ENCODE results near the gene DDX28.
A peak's percentile ranks its signal among the peaks of the same experiment; 100 is the strongest.
"Not testable (repeated sequence)": the region's sequence is repeated elsewhere in the genome, so short reads cannot be mapped to it uniquely, and the experiment has no call there.

DDX28 gene

DNA sequence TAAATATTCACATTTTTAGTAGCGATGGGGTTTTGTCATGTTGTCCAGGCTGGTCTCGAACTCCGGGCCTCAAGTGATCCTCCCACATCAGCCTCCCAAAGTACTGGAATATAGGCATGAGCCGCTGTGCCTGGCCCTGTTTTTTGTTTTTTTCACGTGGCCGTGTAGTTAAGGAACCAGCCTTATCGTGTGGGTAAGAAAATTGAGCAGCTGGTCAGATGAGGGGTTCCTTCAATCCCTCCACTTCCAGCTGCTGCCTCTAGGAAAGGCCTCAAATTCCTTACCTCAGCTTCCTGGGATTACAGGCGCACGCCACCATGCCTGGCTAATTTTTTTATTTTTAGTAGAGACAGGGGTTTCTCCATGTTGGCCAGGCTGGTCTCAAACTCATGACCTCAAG is 17.8 kb downstream of the DDX28 start:
- TF ChIP-seq POLR2A (IDR thresholded peaks at IDR 0.05; ENCODE audit: extremely low read depth, insufficient read length) (no peak), CTCF (IDR thresholded peaks at IDR 0.05; ENCODE audit: low read depth, low read length) (no peak), MYC (IDR thresholded peaks at IDR 0.05; ENCODE audit: low read depth, low read length) (no peak)
- TF ChIP-seq, protein P1, sequence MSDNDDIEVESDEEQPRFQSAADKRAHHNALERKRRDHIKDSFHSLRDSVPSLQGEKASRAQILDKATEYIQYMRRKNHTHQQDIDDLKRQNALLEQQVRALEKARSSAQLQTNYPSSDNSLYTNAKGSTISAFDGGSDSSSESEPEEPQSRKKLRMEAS (IDR thresholded peaks at IDR 0.05; ENCODE audit: low read depth, low read length) = no peak
- no peak for DNase-seq (ENCODE audit: low read depth)
- H3K4me3 ChIP-seq (ENCODE audit: low read depth, low read length) = no peak overlapping the region

- DNase-seq (ENCODE audit: low read depth) = no peak
- no peak overlapping the region for H3K4me3 ChIP-seq (ENCODE audit: low read depth, low read length)
- TF ChIP-seq, protein P1 (IDR thresholded peaks at IDR 0.05; ENCODE audit: low read depth, low read length) = no peak
- TF ChIP-seq POLR2A (IDR thresholded peaks at IDR 0.05; ENCODE audit: extremely low read depth, insufficient read length) (no peak), CTCF (IDR thresholded peaks at IDR 0.05; ENCODE audit: low read depth, low read length) (no peak), MYC (IDR thresholded peaks at IDR 0.05; ENCODE audit: low read depth, low read length) (no peak)
Measured at GRCh38 chr16:68003031-68003430, 20.0 kb downstream of the DDX28 start.

DNA sequence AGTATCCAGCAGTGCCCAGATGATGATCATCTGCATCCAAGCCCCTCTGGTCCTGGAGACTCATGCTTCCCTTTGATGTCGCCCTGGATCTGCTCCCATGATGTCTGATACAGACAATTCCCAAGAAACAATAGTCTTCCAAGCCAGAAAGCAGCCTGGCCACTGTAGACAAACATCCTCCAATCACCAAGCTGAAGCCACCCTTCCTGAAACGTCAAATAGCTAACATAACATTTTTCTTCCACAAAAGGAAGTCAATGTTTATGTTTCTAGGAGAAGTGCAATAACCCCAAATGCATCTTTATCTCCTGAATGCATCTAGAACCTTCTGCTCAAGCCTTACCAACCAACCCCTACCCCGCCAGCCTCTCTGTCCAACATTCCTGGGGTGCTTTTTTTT is 22.6 kb downstream of the DDX28 start:
- DNase-seq (ENCODE audit: low read depth) = no peak
- TF ChIP-seq MYC (IDR thresholded peaks at IDR 0.05; ENCODE audit: low read depth, low read length) = no peak
- TF ChIP-seq, protein P1 (IDR thresholded peaks at IDR 0.05; ENCODE audit: low read depth, low read length) = no peak
- no peak for TF ChIP-seq POLR2A (IDR thresholded peaks at IDR 0.05; ENCODE audit: extremely low read depth, insufficient read length)
- TF ChIP-seq CTCF (IDR thresholded peaks at IDR 0.05; ENCODE audit: low read depth, low read length) = no peak
- H3K4me3 ChIP-seq (ENCODE audit: low read depth, low read length) = no peak overlapping the region

- TF ChIP-seq CTCF (IDR thresholded peaks at IDR 0.05; ENCODE audit: low read depth, low read length) (no peak), POLR2A (IDR thresholded peaks at IDR 0.05; ENCODE audit: extremely low read depth, insufficient read length) (no peak), MYC (IDR thresholded peaks at IDR 0.05; ENCODE audit: low read depth, low read length) (no peak)
- TF ChIP-seq, protein P1 (IDR thresholded peaks at IDR 0.05; ENCODE audit: low read depth, low read length) = no peak
- H3K4me3 ChIP-seq (ENCODE audit: low read depth, low read length) = no peak overlapping the region
- DNase-seq (ENCODE audit: low read depth) = peak; percentile 74
Measured at GRCh38 chr16:67999985-68000384, 23.0 kb downstream of the DDX28 start.

GRCh38 chr16:67998779-67999688 is 24.0 kb downstream of the DDX28 start, which contains the start of gene DPEP2:
DPEP2 (minus strand) TSS chr16:67999484; CDS start chr16:67993212, 6,272 bp downstream.
- peak within 1 kb of the TSS; percentile 52 for H3K4me3 ChIP-seq (ENCODE audit: low read depth, low read length)
- peak; percentile 93 for DNase-seq (ENCODE audit: low read depth)
- TF ChIP-seq, protein P1 (IDR thresholded peaks at IDR 0.05; ENCODE audit: low read depth, low read length) = peak; percentile 85
- TF ChIP-seq POLR2A (IDR thresholded peaks at IDR 0.05; ENCODE audit: extremely low read depth, insufficient read length) (peak; percentile 43), MYC (IDR thresholded peaks at IDR 0.05; ENCODE audit: low read depth, low read length) (peak; percentile 82)

GRCh38 chr16:67998231-67998778 is 24.7 kb downstream of the DDX28 start:
- DNase-seq (ENCODE audit: low read depth); H3K4me3 ChIP-seq (ENCODE audit: low read depth, low read length): not testable (repeated sequence)

All from NB4 (cell line).